22Rv1 (cell line): ENCODE results near the gene PTPN11.

Source experiments
- H3K27ac ChIP-seq: fragments of 450-650 bp; 2 replicates; pipeline ENCODE4 v1.5.1; 2017
- ZFX ChIP-seq: fragments of 450-650 bp; IDR thresholded peaks from 2 replicates; pipeline ENCODE4 v1.6.1; 2017; ENCODE audit warnings: antibody characterized with exemption, borderline replicate concordance
- TF ChIP-seq, protein P1 (sequence below): fragments of 450-650 bp; IDR thresholded peaks from 2 replicates; pipeline ENCODE4 v1.5.1; 2017; ENCODE audit warnings: mild to moderate bottlenecking

Gene PTPN11

DNA sequence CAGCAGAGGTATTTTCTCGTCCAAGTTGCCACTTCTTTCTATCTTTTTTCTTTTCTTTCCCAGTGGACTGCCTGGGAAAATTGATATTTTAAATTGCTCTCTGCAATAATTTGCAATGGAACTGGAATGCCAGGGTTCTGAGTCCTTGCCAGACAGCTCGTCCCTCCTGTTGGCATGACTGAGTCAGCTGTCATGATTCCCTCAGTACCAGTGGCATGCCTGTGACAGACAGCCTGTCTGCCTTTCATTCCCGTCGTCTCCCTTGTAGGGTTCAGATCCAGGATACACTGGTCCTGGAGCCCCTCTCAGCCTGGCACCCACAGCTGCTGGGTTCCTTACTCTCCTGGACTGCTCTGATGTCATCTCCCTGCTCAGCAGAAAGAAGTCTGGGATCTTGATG lies 84.8 kb downstream of the PTPN11 start:
- no peak overlapping the region for H3K27ac ChIP-seq
- no peak for TF ChIP-seq ZFX
- TF ChIP-seq, protein P1, sequence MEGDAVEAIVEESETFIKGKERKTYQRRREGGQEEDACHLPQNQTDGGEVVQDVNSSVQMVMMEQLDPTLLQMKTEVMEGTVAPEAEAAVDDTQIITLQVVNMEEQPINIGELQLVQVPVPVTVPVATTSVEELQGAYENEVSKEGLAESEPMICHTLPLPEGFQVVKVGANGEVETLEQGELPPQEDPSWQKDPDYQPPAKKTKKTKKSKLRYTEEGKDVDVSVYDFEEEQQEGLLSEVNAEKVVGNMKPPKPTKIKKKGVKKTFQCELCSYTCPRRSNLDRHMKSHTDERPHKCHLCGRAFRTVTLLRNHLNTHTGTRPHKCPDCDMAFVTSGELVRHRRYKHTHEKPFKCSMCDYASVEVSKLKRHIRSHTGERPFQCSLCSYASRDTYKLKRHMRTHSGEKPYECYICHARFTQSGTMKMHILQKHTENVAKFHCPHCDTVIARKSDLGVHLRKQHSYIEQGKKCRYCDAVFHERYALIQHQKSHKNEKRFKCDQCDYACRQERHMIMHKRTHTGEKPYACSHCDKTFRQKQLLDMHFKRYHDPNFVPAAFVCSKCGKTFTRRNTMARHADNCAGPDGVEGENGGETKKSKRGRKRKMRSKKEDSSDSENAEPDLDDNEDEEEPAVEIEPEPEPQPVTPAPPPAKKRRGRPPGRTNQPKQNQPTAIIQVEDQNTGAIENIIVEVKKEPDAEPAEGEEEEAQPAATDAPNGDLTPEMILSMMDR = no peak

DNA sequence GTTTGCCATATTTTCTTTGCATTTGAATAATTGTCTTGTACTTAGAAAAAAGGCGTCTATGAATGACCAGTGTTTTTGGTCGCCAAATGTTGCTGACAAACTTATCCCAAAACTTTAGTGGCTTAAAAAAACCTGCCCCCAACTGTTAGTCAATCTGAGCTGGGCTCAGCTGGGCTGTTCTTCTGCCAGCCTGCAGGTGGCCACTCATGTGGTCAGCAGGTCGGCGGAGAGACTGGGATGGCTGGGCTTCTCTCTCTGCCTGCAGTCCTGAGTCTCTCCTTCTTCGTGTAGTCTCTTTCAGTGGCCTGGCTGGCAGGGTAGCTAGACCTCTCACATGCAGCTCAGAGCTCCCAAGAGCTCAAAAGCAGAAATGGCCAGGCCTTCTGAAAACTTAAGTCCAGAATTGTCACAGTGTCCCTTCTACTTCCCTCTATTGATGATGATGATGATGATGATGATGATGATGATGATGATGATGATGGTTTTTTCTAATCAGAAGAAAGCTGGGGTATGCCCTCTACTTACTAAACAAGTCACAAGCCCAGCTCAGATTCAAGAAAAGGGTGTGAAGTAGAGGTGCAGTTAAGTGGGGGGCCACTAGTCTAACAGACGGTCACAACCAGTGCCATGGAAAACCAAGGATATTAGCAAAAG lies 87.9 kb downstream of the PTPN11 start:
- TF ChIP-seq, protein P1 = no peak
- no peak for TF ChIP-seq ZFX
- no peak overlapping the region for H3K27ac ChIP-seq

DNA sequence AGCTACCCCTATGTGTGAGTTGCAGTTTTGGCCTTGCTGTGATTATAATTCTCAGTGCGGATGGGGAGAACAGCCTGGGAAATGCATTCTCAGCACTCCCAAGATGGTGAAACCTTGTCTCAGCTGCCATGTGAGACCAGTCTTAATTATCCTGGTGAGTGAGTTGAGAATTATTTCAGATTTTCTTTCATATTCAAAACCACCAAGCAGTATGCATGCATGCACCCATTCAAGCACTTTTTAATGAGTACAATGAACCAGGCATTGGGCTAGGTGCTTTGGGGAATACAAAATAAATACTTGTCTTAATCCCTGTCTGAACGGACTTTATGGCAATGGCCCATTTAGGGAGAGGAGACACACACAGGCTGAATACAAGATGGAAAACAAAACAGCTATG lies 94.7 kb downstream of the PTPN11 start:
- TF ChIP-seq, protein P1 = no peak
- no peak for TF ChIP-seq ZFX
- no peak overlapping the region for H3K27ac ChIP-seq

DNA sequence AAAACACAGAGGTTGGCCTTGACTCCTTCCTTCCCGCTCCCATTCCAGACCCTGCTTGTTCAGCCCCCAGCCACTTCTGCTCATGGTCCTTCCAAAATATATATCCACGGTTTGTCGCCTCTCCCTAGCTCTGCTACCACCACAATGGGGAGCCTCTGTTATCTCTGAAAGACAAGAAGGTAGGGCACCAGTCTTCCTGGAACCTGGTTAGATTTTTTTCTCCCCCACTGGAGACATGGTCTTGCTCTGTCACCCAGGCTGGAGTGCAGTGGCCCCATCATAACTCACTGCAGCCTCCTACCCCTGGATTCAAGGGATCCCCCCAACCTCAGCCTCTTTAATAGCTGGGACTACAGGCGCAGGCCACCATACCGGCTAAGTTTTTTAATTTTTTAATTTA lies 95.7 kb downstream of the PTPN11 start:
- no peak overlapping the region for H3K27ac ChIP-seq

DNA sequence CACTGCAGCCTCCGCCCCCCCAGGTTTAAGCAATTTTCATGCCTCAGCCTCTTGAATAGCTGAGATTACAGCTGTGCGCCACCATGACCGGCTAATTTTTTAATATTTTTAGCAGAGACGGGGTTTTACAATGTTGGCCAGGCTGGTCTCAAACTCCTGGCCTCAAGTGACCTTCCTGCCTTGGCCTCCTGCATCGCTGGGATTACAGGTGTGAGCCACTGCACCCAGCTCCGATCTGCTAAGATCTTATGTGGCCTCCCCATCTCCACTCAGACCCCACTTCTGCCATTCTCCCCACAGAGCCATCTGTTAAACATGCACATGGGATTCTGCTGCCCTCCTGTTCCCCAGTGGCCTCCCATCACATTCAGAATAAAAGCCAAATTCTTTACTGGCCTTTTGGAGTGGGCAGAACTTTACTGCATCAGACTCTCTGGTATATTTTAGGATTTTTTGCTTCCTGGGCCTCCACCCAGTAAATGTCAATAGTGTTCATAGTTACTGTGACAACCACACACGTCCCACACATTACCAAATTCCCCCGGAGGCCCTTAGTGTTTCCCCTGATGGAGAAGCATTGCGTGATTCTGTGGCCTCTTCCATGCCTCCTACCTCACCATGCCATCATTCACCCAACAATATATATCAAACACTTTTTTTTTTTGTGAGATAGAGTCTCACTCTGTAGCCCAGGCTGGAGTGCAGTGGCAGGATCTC lies 96.3 kb downstream of the PTPN11 start:
- no peak overlapping the region for H3K27ac ChIP-seq
- no peak for TF ChIP-seq ZFX
- TF ChIP-seq, protein P1 = no peak

More for the DNA sequence above, 95.7 kb downstream of the PTPN11 start:
- TF ChIP-seq ZFX = no peak

DNA sequence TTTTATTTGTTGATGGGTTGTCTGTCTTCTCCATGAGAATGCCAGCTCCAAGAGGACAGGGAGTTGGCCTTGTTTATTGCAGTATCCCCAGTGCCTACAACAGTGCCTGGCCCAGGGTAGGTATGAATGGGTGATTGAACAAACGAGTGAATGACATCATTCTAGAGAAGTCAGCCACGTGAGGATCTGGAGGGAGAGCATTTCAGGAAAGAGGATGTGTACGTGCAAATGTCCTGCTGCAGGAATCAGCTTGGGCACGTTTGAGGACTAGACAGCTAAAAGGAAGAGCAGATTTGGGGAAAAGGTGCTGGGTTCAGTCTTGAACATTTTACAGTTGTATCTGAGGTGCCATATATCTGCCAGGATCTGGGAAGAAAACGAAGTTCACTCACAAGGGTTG lies 97.1 kb downstream of the PTPN11 start:
- H3K27ac ChIP-seq = no peak overlapping the region
- TF ChIP-seq, protein P1 = no peak
- no peak for TF ChIP-seq ZFX

DNA sequence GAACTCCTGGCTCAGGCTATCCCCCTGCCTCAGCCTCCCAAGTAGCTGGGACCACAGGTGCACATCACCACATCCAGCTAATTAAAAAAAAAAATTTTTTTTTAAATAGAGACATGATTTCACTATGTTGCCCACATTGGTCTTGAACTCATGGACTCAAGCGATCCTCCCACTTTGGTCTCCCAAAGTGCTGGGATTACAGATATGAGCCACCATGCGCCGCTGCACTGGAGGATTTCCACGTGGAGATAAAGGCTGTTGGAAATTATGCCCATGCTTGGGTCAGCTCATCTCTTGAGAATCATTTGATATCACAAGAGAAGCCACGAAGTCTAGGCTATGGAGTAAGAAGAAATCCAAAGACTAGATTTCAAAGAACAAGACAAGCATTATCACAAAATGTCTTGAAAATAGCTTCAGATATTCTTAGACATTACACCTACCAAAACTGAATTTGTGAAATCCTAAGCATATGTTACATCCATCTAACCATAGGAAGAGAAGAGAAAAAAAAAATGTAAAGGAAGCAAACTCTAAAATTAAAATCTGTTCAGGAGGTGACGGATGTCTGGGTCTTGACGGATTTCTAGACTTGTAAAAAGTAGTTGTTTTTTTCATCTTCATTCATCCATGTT lies 99.1 kb downstream of the PTPN11 start:
- TF ChIP-seq, protein P1 = no peak
- no peak for TF ChIP-seq ZFX
- H3K27ac ChIP-seq = no peak overlapping the region
